K562 (cell line): ENCODE results near the gene UBXN11. TPM values are rescaled to one million over a fixed set of nuclear protein-coding genes. Genes with fewer than 3 reads are reported as not detected.

ENCODE experiments used
- CBFB ChIP-seq: sonication (generic); formaldehyde crosslinking; IDR thresholded peaks from 2 replicates; pipeline ENCODE4 v1.4.0; 2020; ENCODE audit warnings: mild to moderate bottlenecking, missing genetic modification reagents
- GATAD2B ChIP-seq: fragments of 450-650 bp; IDR thresholded peaks from 2 replicates; pipeline ENCODE4 v1.6.1; 2017; ENCODE audit warnings: mild to moderate bottlenecking, borderline replicate concordance
- KLF16 ChIP-seq: IDR thresholded peaks from 2 replicates; pipeline ENCODE4 v1.6.1; 2016; ENCODE audit warnings: antibody characterized with exemption
- MEF2D ChIP-seq: conservative IDR thresholded peaks from 2 replicates; pipeline ENCODE4 v1.6.1; 2016; ENCODE audit warnings: low read depth, missing genetic modification characterization, missing compliant biosample characterization
- SIRT6 ChIP-seq: IDR thresholded peaks from one replicate; pipeline ENCODE4 v1.6.1; 2012; ENCODE audit warnings: low read depth, mild to moderate bottlenecking, control low read depth, inconsistent platforms, low read length, moderate library complexity
- SMARCA5 ChIP-seq: fragments of 450-650 bp; IDR thresholded peaks from 2 replicates; pipeline ENCODE4 v1.6.1; 2016
- SPI1 ChIP-seq: IDR thresholded peaks from 2 replicates; pipeline ENCODE4 v1.6.1; 2011; ENCODE audit warnings: low read depth, low read length, control low read depth, borderline replicate concordance
- polyA plus RNA-seq, 8 experiments: library from polyadenylated mRNA; depleted of rRNA in 4 of 8; stranded (reverse) in 5 of 8; unstranded in 3 of 8; fragments of >200 nt; fragmentation: Nextera tagmentation in 2 of 8; fragmentation: Illumina TruSeq in 1 of 8; extraction: Ambion mirVana in 2 of 8; extraction: Trizol in 1 of 8; gene quantifications; 2 replicates each; pipeline versions ENCODE4 v1.2.1 to v1.2.3, GENCODE V29; 2011 to 2014; ENCODE audit warnings: inconsistent platforms in 1 of 8, missing spikeins in 1 of 8
- total RNA-seq, 7 experiments: library from RNA; depleted of rRNA in 6 of 7; stranded (reverse); fragments of >200 nt in 6 of 7; fragmentation: Illumina TruSeq in 2 of 7; extraction: Trizol in 2 of 7; gene quantifications; 2 replicates each; pipeline versions ENCODE4 v1.2.1 to v1.2.3, GENCODE V29; 2011 to 2021; ENCODE audit warnings: low replicate concordance in 1 of 7
- TF ChIP-seq, protein P1 (sequence below): fragments of 200-800 bp; sonication (Bioruptor generic); IDR thresholded peaks from 2 replicates; pipeline ENCODE4 v1.6.1; 2016; ENCODE audit warnings: missing genetic modification characterization, missing compliant biosample characterization
- TF ChIP-seq, protein P2 (sequence below): fragments of 200-600 bp; sonication (generic); IDR thresholded peaks from one replicate; pipeline ENCODE4 v1.6.1; 2012; ENCODE audit warnings: mild to moderate bottlenecking, low read depth, low read length, inconsistent platforms
- TF ChIP-seq, protein P3 (sequence below): fragments of 250-450 bp; sonication (Bioruptor Pico); IDR thresholded peaks from 2 replicates; pipeline ENCODE4 v1.4.0; 2020

UBXN11 gene
- total and polyA plus RNA-seq, 9 of the 15 experiments (the other 6 are each of a cell fraction or from before 2014, with no cell fraction given): 0.48 to 34.3 (median 11.3) TPM

DNA sequence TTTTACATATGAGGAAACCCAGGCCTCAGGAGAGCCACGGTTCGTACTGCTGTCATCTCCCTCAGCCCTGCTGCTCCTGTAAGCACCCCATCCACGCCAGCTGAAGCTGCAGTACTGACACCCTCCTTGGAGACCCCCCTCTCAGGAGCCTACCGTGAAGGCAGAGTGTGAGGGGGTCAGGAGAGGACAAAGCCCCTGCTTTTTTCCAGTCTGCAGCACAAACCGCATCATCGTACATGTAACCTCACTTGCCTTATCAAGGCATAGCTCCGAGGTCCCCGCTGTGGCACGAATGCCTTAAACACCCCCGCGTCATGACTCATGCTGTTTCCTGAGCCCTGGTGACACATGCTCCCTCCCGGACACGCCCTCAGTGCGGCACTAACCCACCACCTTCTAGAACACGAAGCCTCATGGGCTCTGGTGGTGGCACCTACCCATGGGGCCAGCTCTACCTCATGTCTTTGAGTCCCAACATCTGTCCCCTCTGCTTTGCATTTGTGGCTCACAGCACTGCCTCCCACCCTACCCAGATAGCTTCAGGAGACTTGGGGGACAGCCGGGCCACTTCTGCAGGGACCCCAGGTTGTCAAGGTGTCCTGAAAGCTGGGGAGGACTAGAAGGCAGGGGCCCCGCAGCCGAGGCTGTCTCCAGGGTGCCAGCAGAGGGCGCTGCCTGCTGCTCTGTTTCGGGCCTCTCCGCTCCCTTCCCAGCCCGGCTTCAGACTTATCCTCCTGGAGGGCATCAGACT, 21.7 kb downstream of the UBXN11 start (continued):
- TF ChIP-seq, protein P1, sequence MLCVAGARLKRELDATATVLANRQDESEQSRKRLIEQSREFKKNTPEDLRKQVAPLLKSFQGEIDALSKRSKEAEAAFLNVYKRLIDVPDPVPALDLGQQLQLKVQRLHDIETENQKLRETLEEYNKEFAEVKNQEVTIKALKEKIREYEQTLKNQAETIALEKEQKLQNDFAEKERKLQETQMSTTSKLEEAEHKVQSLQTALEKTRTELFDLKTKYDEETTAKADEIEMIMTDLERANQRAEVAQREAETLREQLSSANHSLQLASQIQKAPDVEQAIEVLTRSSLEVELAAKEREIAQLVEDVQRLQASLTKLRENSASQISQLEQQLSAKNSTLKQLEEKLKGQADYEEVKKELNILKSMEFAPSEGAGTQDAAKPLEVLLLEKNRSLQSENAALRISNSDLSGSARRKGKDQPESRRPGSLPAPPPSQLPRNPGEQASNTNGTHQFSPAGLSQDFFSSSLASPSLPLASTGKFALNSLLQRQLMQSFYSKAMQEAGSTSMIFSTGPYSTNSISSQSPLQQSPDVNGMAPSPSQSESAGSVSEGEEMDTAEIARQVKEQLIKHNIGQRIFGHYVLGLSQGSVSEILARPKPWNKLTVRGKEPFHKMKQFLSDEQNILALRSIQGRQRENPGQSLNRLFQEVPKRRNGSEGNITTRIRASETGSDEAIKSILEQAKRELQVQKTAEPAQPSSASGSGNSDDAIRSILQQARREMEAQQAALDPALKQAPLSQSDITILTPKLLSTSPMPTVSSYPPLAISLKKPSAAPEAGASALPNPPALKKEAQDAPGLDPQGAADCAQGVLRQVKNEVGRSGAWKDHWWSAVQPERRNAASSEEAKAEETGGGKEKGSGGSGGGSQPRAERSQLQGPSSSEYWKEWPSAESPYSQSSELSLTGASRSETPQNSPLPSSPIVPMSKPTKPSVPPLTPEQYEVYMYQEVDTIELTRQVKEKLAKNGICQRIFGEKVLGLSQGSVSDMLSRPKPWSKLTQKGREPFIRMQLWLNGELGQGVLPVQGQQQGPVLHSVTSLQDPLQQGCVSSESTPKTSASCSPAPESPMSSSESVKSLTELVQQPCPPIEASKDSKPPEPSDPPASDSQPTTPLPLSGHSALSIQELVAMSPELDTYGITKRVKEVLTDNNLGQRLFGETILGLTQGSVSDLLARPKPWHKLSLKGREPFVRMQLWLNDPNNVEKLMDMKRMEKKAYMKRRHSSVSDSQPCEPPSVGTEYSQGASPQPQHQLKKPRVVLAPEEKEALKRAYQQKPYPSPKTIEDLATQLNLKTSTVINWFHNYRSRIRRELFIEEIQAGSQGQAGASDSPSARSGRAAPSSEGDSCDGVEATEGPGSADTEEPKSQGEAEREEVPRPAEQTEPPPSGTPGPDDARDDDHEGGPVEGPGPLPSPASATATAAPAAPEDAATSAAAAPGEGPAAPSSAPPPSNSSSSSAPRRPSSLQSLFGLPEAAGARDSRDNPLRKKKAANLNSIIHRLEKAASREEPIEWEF (CRISPR knock-in tag): no peak
- TF ChIP-seq CBFB (CRISPR knock-in tag) (peak; percentile 82; the same call in 1 of the 2 replicates), SMARCA5 (peak; percentile 77), SPI1 (no peak), SIRT6 (no peak), GATAD2B (peak; percentile 67; the same call in 1 of the 2 replicates), MEF2D (tag) (no peak), KLF16 (no peak)
- TF ChIP-seq, protein P2, sequence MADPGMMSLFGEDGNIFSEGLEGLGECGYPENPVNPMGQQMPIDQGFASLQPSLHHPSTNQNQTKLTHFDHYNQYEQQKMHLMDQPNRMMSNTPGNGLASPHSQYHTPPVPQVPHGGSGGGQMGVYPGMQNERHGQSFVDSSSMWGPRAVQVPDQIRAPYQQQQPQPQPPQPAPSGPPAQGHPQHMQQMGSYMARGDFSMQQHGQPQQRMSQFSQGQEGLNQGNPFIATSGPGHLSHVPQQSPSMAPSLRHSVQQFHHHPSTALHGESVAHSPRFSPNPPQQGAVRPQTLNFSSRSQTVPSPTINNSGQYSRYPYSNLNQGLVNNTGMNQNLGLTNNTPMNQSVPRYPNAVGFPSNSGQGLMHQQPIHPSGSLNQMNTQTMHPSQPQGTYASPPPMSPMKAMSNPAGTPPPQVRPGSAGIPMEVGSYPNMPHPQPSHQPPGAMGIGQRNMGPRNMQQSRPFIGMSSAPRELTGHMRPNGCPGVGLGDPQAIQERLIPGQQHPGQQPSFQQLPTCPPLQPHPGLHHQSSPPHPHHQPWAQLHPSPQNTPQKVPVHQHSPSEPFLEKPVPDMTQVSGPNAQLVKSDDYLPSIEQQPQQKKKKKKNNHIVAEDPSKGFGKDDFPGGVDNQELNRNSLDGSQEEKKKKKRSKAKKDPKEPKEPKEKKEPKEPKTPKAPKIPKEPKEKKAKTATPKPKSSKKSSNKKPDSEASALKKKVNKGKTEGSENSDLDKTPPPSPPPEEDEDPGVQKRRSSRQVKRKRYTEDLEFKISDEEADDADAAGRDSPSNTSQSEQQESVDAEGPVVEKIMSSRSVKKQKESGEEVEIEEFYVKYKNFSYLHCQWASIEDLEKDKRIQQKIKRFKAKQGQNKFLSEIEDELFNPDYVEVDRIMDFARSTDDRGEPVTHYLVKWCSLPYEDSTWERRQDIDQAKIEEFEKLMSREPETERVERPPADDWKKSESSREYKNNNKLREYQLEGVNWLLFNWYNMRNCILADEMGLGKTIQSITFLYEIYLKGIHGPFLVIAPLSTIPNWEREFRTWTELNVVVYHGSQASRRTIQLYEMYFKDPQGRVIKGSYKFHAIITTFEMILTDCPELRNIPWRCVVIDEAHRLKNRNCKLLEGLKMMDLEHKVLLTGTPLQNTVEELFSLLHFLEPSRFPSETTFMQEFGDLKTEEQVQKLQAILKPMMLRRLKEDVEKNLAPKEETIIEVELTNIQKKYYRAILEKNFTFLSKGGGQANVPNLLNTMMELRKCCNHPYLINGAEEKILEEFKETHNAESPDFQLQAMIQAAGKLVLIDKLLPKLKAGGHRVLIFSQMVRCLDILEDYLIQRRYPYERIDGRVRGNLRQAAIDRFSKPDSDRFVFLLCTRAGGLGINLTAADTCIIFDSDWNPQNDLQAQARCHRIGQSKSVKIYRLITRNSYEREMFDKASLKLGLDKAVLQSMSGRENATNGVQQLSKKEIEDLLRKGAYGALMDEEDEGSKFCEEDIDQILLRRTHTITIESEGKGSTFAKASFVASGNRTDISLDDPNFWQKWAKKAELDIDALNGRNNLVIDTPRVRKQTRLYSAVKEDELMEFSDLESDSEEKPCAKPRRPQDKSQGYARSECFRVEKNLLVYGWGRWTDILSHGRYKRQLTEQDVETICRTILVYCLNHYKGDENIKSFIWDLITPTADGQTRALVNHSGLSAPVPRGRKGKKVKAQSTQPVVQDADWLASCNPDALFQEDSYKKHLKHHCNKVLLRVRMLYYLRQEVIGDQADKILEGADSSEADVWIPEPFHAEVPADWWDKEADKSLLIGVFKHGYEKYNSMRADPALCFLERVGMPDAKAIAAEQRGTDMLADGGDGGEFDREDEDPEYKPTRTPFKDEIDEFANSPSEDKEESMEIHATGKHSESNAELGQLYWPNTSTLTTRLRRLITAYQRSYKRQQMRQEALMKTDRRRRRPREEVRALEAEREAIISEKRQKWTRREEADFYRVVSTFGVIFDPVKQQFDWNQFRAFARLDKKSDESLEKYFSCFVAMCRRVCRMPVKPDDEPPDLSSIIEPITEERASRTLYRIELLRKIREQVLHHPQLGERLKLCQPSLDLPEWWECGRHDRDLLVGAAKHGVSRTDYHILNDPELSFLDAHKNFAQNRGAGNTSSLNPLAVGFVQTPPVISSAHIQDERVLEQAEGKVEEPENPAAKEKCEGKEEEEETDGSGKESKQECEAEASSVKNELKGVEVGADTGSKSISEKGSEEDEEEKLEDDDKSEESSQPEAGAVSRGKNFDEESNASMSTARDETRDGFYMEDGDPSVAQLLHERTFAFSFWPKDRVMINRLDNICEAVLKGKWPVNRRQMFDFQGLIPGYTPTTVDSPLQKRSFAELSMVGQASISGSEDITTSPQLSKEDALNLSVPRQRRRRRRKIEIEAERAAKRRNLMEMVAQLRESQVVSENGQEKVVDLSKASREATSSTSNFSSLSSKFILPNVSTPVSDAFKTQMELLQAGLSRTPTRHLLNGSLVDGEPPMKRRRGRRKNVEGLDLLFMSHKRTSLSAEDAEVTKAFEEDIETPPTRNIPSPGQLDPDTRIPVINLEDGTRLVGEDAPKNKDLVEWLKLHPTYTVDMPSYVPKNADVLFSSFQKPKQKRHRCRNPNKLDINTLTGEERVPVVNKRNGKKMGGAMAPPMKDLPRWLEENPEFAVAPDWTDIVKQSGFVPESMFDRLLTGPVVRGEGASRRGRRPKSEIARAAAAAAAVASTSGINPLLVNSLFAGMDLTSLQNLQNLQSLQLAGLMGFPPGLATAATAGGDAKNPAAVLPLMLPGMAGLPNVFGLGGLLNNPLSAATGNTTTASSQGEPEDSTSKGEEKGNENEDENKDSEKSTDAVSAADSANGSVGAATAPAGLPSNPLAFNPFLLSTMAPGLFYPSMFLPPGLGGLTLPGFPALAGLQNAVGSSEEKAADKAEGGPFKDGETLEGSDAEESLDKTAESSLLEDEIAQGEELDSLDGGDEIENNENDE: peak; percentile 73
- TF ChIP-seq, protein P3, sequence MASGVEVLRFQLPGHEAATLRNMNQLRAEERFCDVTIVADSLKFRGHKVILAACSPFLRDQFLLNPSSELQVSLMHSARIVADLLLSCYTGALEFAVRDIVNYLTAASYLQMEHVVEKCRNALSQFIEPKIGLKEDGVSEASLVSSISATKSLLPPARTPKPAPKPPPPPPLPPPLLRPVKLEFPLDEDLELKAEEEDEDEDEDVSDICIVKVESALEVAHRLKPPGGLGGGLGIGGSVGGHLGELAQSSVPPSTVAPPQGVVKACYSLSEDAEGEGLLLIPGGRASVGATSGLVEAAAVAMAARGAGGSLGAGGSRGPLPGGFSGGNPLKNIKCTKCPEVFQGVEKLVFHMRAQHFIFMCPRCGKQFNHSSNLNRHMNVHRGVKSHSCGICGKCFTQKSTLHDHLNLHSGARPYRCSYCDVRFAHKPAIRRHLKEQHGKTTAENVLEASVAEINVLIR: peak; percentile 62
